Stimulated activated CD4-positive, alpha-beta T cell treated with anti-CD3 and anti-CD28 coated beads, Interleukin-1b, Interleukin-23, amount 100 ng/mL, for 24 hours (primary cell): Measurements from ENCODE around the gene TOM1.

Experiments used
- DNase-seq, 4 experiments: peaks; one replicate each; pipeline ENCODE4 v3.0.0-alpha.2; 2020; ENCODE audit warnings: low read depth in 4 of 4, low spot score in 1 of 4

Gene TOM1

DNA sequence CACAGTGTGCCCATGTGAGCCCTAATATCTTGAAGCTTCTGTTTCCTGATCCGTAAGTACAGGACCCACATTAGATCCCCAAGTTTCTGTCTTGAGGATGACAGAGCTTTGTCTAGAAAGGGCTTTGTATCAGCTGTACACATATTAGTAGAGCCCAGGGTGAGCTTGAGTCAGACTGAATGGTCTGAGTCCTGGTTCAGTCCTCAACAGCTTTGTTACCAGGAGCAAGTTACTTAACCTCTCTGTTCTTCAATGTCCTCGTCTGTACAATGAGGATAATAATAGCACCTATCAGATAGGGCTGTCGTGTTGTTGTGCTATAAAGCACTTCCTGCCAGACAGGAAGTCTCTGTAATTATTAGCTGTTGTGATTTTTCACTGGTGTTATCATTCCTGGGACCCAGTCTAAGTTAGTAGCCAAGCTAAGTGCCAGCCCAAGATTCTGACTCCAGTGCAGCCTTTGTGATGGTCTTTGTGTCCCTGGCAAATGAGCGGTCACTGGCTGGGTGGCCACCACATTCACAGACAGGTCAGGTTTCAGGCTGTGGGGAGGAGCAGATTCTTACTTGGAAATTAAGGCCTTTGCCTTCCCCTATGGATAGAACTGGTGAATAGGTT, 6.8 kb downstream of the TOM1 start:
- no peak for DNase-seq

DNA sequence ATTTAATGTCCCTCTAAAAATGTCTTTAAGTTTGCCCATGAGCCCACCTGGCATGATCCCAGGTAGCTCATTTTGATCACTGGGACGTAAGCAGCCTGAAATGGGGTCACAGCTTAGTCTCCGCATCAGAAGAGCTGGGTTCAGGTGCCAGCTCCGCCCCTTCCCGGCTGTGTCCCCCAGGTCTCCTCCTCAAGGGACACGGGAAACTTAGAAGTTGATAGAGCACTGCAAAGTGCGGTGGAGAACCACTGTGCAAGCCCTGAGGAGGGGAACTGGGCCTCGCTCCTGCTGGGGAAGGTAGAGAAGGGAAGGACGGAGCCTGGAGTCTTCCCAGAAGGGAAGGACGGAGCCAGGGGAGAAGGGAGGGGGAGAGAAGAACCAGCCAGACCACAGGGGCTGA, 7.7 kb downstream of the TOM1 start:
- no peak for DNase-seq

DNA sequence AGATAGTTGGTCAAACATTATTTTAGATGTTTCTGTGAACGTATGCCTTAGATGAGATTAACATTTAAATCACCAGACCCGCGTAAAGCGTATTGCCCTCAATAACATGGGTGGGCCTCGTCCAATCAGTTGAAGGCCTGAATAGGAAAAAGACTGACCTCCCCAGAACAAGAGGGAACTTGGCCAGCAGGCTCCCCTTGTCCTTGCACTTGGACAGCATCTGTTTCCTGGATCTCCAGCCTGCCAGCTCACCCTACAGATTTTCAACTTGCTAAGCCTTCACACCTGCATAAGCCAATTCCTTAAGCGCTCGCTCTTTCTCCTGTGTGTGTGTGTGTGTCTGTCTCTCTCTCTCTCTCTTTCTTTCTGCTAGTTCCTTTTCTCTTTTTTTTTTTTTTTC, 8.2 kb downstream of the TOM1 start:
- no peak for DNase-seq

DNA sequence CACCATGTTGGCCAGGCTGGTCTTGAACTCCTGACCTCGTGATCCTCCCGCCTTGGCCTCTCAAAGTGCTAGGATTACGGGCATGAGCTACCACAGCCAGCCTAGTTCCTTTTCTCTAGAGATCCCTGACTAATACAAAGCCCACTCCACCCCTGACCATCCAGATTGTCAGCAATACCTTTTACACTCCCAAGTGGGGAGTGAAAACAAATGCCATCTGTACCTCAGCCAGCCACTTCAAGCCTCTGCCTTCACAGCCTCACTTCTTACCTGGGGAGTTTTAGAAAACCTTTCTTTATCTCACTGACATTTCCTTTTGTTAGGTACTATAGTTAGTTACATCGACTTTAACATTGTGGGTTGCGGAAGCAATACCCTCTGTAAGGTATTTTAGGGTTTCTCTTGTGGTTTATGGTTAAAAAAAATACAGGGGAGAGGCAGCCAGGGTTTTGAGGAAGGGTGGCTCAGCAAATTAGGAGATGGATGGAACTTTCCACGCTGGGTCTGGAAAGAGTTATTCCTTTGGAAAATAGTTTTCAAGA, 8.9 kb downstream of the TOM1 start:
- no peak for DNase-seq

DNA sequence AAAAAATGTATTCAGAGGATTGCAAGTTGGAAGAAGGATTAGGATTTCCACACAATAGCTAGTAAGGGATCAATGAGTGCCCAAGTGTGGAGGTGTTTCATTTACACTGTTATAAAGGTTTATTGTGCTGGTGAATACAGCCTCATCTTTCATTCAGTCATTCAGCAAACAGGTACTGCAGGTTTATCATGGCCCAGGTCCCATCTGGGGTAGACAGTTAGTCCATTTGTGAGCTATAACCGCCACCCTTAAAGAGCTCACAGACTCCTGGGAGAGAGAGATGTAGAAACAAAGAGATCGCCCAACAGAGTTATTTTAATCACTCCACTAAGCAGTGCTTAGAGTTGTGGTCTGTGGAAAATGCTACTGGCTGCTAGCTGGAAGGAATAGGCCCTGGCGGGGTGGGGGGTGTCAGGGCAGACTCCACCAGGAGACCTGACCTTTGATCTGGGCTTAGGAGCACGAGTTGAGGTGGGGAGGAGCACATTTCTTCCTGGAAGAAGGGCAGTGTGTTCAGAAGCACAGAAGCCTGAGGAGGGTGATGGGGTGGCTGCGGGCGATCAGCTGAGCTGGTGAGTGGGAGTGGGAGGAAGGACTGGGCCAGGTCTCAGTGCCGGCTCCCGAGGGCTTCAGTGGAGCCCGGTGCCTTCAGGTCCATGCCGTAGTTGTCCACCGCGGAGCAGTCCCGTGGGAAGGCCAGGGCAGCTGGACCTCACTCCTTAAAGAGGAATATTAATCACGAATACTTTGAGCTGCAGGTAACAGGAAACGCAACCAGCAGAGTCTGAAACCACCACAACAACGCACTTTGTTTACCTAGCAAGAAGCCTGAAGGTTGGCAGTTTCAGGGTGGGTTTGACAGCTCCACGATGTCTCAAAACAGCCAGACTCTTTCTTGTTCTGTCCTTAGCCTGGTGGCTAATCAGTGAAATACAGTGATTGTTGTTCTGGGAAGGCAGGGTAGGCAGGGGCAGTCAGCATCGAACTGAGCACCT, 11.2 kb downstream of the TOM1 start:
- DNase-seq = no peak

DNA sequence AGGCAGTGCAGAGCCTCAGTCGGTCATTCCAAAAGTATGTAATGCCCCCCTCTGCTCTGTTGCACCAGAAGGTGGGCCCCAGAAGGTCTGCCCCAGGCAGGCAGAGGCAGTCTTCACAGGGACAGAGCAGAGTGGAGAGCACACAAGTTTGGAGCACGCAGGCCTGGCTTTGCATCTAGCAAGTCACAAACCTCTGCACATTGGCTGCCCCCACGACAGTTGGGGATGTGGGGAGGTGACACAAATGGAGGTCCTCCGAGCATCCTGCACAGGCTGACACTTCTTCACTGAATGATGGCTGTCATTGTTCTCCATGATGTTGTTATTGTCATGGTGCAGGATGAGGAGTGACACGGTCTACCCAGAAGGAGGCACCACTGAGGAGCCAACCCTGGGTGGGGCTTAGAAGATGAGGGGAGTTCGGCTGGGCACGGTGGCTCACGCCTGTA, 11.9 kb downstream of the TOM1 start:
- no peak for DNase-seq

DNA sequence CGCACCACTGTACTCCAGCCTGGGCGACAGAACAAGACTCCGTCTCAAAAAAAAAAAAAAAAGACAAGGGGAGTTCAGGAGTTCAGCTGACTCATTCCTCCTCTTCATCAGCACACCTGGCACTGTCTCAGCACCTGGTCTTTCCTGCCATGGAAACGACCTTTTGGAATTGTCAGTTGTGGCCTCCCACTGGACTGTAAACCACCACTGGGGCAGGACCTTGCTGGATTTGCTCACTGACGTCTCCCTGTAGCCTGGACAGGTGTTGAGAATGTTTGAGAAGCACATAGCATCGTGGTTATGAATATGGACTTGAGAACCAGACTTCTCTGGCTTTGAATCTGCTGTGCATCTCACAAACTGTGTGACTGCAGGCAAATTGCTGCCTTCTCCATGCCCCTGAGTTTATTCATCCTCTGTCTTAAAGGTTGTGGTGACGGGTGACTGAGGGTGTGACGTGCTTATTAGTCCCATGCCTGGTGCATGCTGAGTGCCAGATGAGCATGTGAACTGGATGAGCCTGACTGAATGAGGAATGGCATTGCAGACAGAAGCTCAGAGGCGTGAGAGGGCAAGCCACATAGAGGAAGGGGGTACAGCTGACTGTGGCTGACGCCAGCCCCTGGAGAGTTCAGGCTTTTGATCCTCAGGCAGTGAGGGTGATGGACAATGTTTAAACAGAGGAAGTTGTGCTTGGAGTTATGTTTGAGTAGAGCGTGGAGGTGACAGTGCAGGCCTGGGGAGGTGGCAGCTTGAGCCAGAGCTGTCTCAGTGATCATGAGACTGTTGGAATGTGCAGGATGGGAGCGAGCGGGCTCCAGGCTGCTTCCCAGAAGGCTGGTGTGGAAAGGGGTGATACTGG, 12.7 kb downstream of the TOM1 start:
- DNase-seq = no peak

DNA sequence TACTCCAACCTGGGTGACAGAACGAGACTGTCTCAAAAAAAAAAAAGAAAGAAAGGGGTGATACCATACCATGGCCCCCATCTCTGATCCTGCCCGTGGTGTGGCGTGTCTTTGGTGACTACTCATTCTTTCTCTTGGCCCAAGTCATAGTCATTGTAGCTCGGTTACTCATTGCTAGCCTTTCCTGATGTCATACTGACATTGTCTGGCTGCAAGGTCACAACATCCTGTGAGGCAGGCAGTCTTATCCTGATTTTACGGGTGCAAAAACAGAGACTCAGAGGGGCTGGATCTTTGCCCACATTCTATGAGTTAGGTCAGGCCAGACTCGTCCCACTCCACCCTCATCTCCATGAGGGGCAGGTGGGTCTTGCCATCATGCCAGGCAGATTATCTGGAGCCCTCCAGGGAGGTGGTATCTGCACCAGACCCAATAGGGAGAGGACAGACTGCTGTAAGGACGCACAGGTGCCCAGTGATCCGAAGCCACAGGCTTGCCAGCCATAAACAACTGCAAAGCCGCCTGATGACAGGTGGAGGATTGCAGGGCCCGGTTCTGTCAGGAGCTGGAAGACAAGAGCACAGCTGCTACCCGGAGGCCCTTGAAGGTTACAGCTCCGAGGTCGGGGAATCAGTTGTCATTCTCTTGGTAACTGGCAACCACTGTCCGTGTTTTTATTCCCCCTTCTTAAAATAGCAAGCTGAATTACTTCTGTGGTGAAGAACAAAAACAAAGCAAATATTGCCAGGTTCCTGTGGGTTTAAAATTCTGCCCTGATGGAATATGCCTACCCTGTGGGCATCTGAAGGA, 13.8 kb downstream of the TOM1 start:
- DNase-seq = no peak

DNA sequence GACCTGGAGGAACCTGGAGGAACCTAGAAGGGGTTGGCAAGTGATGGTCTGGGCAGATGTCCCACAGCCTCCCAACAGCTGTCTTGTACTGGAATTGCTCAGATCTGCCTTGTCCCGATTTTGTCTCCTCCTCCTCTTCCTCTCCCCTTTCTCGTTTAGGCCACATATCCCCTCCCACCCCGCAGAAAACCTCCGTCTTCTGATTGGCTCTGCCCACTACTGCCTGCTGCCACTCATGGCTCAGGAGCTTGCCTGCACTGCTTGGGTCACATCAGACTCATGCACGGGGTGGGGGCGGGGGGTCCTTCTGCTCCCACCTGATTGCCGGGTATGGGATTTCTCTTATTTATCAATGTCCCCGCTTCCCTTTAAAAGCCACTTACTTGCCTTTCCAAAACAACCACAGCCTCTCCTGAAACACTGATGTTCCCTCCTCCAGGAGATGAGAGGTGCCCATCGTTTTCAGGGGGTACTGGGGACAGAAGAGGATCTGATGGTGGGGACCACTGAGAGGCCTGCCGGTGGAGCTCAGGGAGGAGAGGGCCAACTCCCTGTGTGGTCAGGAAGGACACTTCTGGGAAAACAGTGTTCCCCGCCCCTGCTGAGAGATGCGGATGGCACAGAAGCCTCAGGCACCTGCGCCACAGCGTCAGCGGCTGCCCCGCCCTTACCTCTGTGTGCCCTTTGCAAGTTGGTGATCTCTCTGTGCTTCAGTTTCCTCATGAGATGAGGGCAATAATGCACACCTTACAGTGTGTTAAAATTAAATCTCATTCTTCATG, 14.7 kb downstream of the TOM1 start:
- DNase-seq = no peak

DNA sequence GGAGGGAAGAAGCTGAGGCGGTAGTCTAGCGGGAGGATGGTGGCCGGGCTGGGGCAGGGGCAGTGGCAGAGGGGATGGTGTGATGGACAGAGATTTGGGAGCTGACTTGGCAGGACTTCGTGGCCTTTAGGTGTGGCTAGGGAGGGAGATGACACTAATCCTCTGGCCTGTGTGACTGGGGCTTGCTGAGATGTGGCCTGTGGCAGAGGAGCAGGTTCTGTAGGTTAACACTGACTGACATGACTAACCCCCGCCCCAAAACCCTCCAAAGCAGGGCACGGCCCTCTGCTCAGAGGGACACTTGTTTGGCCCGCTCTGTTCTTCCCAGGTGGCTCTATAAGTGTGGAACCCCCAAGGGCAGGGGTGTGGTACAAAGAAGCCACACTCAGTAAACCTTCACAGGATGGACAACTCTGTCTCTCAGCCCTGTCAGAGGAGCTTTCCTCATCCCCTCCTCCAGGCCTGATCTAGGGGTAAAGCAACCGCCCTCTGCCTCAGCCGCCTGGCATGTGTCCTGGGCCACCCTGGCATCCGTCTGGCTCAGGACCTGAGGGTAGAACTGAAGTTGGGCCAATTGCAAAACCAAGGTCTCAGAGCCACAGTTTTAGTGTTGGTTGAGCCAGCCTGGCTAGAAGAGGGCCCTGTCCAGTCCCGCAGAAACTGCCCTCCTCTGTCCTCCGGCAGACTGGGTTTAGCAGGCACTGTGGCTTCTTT, 15.6 kb downstream of the TOM1 start:
- DNase-seq = no peak

DNA sequence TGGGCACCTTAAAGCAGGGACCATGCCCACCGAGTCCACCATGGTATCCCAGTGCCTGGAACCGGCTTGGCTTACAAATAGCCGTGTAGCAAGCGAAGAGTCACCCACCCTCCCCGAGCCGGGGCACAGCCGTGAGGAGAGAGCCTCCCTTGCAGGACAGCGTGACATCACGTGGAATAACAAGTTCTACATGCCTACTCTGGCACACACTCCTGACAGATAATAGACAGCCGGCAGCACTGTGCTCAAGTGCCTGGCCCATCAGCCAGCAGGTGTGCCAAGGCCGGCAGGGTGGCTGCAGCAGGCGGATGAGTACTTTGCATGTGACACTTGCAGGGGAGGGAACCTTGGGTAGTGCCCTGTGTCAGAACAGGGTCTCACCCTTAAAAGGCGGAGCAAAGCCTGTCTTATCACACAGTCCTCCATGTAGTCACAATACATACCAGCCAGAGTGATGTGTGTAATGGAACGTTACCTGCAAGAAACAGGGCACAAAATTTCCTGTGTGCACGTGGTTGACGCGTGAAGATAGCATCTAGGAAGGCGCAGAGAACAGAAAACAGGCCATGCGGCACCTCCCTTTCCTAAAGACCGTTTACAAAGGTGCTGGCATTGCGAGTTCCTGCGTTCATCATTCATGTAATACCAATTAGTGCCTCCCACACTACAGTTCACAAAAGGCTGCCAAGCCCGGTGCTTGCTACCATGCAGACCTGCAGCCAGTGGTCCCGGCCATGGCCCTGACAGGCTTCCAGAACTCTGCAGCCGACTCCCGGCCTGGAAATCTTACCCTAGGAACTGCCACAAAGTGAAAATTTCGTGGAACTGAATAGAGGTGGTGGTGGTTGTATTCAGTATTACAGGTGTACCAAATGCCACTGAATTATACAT, 16.4 kb downstream of the TOM1 start:
- DNase-seq = no peak

DNA sequence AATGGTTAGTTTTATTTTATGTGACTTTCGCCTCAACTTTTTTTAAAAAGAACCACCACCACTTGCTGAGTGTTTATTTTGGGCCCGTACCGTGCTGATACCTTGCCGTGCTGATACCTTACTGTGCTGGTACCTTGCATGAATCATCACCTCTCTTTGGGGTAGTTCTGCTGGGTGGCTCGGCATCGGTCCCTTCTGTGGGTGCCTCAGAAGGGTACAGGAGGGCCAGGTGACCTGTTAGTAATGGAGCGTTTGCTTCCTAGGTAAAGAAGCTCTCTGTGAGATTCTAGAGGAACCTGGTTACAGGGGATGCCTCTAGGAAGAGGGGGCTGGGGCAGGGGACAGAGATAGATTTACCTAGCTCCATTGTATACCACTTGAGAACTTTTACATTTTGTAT, 17.1 kb downstream of the TOM1 start:
- no peak for DNase-seq

DNA sequence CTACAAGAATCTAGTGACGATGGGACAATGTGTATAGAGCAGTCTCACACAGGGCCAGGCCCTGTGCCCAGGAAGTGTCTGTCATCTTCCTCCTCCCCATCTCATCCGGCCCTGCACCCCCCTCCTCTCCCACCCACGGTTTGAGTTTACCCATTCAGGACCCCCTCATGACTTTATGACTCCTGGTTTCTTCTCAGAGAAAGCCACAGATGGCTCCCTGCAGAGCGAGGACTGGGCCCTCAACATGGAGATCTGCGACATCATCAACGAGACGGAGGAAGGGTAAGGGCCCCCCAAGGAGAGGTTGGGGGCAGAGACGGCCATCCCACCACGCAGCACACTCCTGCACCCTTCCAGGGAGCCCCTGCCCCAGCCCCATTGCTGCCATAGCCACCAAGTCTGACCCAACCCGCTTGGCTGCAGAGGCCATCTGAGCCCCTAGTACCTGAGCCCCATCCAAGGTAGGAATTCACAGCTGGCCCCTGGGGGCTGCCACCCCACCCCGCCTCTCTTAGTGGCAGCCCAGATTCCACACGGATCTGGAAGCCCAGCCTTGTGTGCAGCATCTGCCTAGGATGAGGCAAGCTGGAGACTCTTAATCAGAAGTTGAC, 18.1 kb downstream of the TOM1 start:
- DNase-seq = no peak

DNA sequence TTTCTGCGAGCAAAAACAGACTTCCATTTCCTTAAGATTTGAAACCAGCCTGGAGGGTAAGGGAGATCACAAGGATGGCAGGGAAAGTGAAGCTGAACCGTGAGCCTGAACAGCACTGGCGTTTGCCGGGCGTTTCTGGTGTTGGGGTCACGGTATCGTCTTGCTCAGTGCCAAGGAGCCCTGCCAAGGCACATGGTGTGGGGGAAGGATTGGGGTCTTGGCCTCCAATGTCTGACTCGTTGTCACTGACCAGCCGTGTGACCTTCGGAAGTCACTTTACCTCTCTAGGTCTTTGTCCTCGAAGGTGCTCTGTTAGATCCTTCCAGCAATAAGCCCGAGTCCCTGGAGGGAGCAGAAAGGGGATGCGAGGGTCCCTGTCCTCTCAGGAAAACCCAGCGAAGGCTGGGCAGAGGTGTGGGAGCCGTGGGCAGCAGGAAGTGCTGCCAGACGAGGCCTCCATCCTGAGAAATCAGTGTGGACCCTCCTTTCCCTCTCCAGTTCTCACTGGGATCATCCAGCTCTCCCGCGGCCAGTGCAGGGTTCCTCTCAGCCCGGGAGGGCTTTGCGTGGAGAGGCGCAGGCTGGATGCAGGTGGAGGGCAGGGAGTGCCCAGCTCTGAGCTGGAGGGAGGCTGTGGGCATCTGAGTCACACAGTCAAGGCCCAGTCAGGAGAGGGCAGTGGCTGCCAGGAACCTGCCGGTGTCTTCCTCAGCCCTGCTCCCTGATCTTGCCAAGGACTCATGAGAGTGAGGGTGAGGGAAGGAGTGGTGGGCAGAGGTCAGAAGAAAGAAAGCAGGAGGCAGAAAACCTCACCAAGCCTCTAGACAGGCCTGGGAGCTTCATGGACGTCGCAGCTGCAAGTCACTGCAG, 18.9 kb downstream of the TOM1 start:
- no peak for DNase-seq

DNA sequence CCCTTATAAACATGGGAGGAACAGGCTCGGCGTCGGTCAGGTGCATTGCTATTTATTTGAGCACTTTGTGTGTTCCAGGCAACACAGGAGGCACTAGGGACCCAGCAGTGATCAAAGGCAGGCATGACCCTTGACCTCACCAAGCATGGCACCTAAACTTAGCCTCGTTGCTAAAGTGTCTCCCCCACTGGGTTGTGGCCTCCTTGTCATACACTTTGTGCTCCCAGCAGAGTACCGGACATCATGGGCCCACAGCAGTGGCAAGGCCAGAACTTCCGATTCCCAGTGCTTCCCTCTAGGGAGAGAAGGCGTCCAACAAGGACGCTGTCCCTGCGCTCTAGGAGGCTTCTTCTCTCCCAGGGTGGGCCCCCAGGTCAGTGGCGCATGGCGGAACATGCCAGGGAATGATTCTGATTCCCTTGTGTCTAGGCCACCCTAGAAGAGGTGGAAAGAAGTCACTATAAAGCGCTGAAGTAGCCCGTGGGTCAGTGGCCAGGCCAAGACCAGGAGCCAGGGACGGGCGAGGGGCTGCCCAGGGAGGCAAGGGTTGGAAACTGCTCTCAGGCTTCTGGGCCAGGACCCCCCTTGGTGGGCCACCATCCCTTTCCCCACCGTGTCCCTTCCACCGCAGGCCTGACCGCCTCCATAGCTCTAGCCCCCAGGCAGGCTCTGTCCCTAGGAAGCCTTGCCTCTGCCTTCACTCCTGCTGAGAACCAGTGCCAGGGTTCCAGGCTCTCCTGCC, 19.7 kb downstream of the TOM1 start:
- no peak for DNase-seq

DNA sequence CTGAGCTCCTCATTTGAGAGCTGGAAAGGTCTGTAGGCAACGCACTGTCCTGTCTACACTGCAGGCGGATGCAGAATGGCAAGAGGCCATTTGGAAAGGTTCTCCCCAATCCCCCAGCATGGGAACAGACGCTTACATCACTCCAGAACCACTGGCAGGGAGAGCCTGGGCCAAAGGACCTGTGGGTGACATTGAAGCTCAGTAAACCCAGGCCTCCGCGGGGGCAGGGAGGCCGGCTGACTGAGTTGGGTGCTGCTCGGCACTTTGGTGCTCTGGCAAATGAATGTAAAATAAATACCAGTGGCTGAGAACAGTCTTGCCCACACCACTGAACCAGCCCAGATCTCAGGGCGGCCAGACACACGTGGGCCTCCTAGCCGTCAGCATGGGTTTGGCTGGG, 22.4 kb downstream of the TOM1 start:
- no peak for DNase-seq
